ENCODE results near the gene SFXN2. TPM values are rescaled to one million over a fixed set of nuclear protein-coding genes. Genes with fewer than 3 reads are reported as not detected.
A peak's percentile ranks its signal among the peaks of the same experiment; 100 is the strongest.

The SFXN2 gene
- total RNA-seq, 1 experiment from 2014 or later = 21.2 TPM

DNA sequence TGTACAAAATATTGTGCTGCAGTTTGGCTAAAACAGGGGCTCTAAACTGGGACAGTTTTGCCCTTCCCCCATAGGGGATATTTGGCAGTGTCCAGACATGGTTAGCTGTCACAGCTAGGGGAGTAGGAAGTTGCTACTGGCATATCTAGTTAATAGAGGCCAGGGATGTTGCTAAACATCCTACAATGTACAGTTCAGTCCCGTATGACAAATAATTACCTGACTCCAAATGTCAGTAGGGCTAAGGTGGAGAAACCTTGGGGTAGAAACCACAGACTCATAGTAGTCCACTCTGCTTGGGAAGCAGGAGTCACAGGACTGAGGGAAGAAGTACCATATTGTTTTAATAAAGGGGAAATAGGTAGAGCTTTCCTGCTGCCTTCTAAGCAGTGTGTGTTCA, 69.1 kb downstream of the SFXN2 start:
- Mint-ChIP-seq H3K4me1 (peaks cover 44% of the 10 kb centered on the region), H3K4me3 (no peak overlapping the region), H3K36me3 (no peaks in the 10 kb centered on the region), H3K27ac (no peak overlapping the region), H3K27me3 (ENCODE audit: low read depth) (no peaks in the 10 kb centered on the region), H3K9me3 (no peaks in the 10 kb centered on the region)
- CTCF ChIA-PET = no interaction called here
- POLR2A ChIA-PET = interaction anchor here (0.6 kb wide), 2 partner anchors 28 to 86 kb away, joined by 3 to 5 read pairs; no protein-coding TSS in a partner anchor
- no peak for ATAC-seq
- no peak for DNase-seq (ENCODE audit: low spot score)
- TF ChIP-seq SP1 (CRISPR knock-in tag; conservative IDR thresholded peaks at IDR 0.05) (no peak), NFYB (CRISPR knock-in tag; conservative IDR thresholded peaks at IDR 0.05; ENCODE audit: low read depth) (no peak), E2F5 (CRISPR knock-in tag; IDR thresholded peaks at IDR 0.05) (no peak), FOXP4 (CRISPR knock-in tag; IDR thresholded peaks at IDR 0.05) (no peak)

- ChIA-PET CTCF (no interaction called here), POLR2A (no interaction called here)
- no peak for ATAC-seq
- Mint-ChIP-seq H3K27ac (0 out of 2 replicates have a peak overlapping the region, but pooled peaks have one; percentile 50), H3K4me1 (peaks cover 25% of the 10 kb centered on the region), H3K9me3 (peaks cover 6% of the 10 kb centered on the region), H3K27me3 (ENCODE audit: low read depth) (no peaks in the 10 kb centered on the region), H3K36me3 (peaks cover 8% of the 10 kb centered on the region; the same call in 1 of the 2 replicates), H3K4me3 (no peak overlapping the region)
- TF ChIP-seq MXD4 (CRISPR knock-in tag; IDR thresholded peaks at IDR 0.05; ENCODE audit: borderline replicate concordance) (no peak), ZNF512 (CRISPR knock-in tag; IDR thresholded peaks at IDR 0.05; ENCODE audit: borderline replicate concordance) (no peak), SOX15 (CRISPR knock-in tag; IDR thresholded peaks at IDR 0.05) (no peak), ZNF671 (CRISPR knock-in tag; IDR thresholded peaks at IDR 0.05) (no peak), ERG (CRISPR knock-in tag; IDR thresholded peaks at IDR 0.05) (no peak), TEAD4 (CRISPR knock-in tag; IDR thresholded peaks at IDR 0.05) (no peak), ZNF263 (CRISPR knock-in tag; IDR thresholded peaks at IDR 0.05; ENCODE audit: low read depth) (no peak), USF2 (CRISPR knock-in tag; IDR thresholded peaks at IDR 0.05) (no peak), HMGA2 (CRISPR knock-in tag; IDR thresholded peaks at IDR 0.05) (no peak), FOXJ3 (CRISPR knock-in tag; IDR thresholded peaks at IDR 0.05; ENCODE audit: borderline replicate concordance) (no peak), FOXK1 (CRISPR knock-in tag; IDR thresholded peaks at IDR 0.05) (no peak), FOXP1 (CRISPR knock-in tag; IDR thresholded peaks at IDR 0.05; ENCODE audit: borderline replicate concordance) (no peak)
- TF ChIP-seq, protein P1, sequence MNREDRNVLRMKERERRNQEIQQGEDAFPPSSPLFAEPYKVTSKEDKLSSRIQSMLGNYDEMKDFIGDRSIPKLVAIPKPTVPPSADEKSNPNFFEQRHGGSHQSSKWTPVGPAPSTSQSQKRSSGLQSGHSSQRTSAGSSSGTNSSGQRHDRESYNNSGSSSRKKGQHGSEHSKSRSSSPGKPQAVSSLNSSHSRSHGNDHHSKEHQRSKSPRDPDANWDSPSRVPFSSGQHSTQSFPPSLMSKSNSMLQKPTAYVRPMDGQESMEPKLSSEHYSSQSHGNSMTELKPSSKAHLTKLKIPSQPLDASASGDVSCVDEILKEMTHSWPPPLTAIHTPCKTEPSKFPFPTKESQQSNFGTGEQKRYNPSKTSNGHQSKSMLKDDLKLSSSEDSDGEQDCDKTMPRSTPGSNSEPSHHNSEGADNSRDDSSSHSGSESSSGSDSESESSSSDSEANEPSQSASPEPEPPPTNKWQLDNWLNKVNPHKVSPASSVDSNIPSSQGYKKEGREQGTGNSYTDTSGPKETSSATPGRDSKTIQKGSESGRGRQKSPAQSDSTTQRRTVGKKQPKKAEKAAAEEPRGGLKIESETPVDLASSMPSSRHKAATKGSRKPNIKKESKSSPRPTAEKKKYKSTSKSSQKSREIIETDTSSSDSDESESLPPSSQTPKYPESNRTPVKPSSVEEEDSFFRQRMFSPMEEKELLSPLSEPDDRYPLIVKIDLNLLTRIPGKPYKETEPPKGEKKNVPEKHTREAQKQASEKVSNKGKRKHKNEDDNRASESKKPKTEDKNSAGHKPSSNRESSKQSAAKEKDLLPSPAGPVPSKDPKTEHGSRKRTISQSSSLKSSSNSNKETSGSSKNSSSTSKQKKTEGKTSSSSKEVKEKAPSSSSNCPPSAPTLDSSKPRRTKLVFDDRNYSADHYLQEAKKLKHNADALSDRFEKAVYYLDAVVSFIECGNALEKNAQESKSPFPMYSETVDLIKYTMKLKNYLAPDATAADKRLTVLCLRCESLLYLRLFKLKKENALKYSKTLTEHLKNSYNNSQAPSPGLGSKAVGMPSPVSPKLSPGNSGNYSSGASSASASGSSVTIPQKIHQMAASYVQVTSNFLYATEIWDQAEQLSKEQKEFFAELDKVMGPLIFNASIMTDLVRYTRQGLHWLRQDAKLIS (CRISPR knock-in tag; IDR thresholded peaks at IDR 0.05; ENCODE audit: borderline replicate concordance) = no peak
- TF ChIP-seq, protein P2, sequence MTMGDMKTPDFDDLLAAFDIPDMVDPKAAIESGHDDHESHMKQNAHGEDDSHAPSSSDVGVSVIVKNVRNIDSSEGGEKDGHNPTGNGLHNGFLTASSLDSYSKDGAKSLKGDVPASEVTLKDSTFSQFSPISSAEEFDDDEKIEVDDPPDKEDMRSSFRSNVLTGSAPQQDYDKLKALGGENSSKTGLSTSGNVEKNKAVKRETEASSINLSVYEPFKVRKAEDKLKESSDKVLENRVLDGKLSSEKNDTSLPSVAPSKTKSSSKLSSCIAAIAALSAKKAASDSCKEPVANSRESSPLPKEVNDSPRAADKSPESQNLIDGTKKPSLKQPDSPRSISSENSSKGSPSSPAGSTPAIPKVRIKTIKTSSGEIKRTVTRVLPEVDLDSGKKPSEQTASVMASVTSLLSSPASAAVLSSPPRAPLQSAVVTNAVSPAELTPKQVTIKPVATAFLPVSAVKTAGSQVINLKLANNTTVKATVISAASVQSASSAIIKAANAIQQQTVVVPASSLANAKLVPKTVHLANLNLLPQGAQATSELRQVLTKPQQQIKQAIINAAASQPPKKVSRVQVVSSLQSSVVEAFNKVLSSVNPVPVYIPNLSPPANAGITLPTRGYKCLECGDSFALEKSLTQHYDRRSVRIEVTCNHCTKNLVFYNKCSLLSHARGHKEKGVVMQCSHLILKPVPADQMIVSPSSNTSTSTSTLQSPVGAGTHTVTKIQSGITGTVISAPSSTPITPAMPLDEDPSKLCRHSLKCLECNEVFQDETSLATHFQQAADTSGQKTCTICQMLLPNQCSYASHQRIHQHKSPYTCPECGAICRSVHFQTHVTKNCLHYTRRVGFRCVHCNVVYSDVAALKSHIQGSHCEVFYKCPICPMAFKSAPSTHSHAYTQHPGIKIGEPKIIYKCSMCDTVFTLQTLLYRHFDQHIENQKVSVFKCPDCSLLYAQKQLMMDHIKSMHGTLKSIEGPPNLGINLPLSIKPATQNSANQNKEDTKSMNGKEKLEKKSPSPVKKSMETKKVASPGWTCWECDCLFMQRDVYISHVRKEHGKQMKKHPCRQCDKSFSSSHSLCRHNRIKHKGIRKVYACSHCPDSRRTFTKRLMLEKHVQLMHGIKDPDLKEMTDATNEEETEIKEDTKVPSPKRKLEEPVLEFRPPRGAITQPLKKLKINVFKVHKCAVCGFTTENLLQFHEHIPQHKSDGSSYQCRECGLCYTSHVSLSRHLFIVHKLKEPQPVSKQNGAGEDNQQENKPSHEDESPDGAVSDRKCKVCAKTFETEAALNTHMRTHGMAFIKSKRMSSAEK (CRISPR knock-in tag; IDR thresholded peaks at IDR 0.05; ENCODE audit: borderline replicate concordance) = no peak
- no peak for DNase-seq (ENCODE audit: low spot score)
Observed at GRCh38 chr10:102785818-102786217, 71.4 kb downstream of the SFXN2 start.
